BJ (cell line): ENCODE measurements around the gene OR10W1. TPM values are rescaled to one million over a fixed set of nuclear protein-coding genes. Genes with fewer than 3 reads are reported as not detected.

ENCODE experiments used
- CTCF ChIA-PET: fragments of 350-600 bp; formaldehyde crosslinking; extraction: SDS; loops from one replicate; lab custom pipeline; 2021; ENCODE audit warnings: antibody characterized with exemption, inconsistent platforms; lab: Yijun Ruan, JAX
- POLR2A ChIA-PET: fragments of 300-600 bp; sonication (Branson Sonifier 250); formaldehyde crosslinking; extraction: SDS; loops from one replicate; lab custom pipeline; 2021; ENCODE audit warnings: antibody characterized with exemption; lab: Charles Lee
- DNase-seq: peaks from one replicate; pipeline ENCODE4 v3.0.0-alpha.2; 2011; ENCODE audit warnings: low read depth
- H3K27me3 ChIP-seq: 2 replicates; pipeline ENCODE4 v1.6.0; 2011; ENCODE audit warnings: low read length; ENCODE audit not compliant: control insufficient read depth, insufficient read depth
- H3K36me3 ChIP-seq: 2 replicates; pipeline ENCODE4 v1.5.1; 2011; ENCODE audit warnings: low read length; ENCODE audit not compliant: control insufficient read depth, insufficient read depth
- H3K4me3 ChIP-seq: 2 replicates; pipeline ENCODE4 v1.5.1; 2011; ENCODE audit warnings: low read depth, mild to moderate bottlenecking, control low read depth, low read length
- CTCF ChIP-seq: IDR thresholded peaks from 2 replicates; pipeline ENCODE4 v1.5.1; 2011; ENCODE audit warnings: low read depth, mild to moderate bottlenecking, control low read depth, inconsistent platforms, low read length, moderate library complexity; ENCODE audit not compliant: insufficient read depth
- polyA plus RNA-seq: library from polyadenylated mRNA; depleted of rRNA; stranded (reverse); fragments of >200 nt; gene quantifications from 2 replicates; pipeline ENCODE4 v1.2.3, GENCODE V29; 2011; rRNA removed

The OR10W1 gene
- polyA plus RNA-seq, 1 experiment, result not detected

DNA sequence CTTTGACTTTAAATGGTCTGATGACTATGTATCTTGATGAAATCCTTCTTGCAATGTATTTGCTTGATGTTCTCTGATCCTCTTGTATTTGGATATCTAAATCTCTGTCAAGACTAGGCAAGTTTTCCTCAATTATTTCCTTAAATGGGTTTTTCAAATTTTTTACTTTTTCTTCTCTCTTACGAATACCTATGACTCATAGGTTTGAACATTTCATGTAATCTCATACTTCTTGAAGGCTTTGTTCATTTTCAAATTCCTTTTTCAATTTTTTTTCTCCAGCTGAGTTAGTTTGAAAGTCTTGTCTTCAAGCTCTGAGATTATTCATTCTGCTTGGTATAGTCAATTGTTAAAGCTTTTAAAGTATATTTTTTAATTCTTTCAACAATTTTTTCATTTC, 13.1 kb downstream of the OR10W1 start:
- Histone ChIP-seq H3K27me3 (no peaks in the 10 kb centered on the region), H3K36me3 (no peaks in the 10 kb centered on the region), H3K4me3 (no peak overlapping the region)
- CTCF ChIA-PET, result no interaction called here
- POLR2A ChIA-PET, result no interaction called here
- no peak for DNase-seq
- TF ChIP-seq CTCF, result no peak

DNA sequence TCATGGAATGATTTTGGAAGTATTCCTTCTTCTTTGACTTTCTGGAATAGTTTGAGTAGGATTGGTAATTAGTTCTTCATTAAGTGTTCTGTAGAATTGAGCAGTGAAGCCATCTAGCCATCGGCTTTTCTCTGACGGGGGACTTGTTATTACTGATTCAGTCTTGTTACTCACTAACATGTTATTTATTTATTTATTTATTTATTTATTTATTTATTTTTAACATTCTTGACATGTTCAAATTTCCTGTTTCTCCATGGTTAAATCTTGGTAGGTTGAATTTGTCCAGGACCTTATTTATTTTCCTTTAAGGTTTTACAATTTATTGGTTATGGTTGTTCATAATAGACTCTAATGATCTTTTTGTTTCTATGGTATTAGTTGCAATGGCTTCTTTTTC, 24.1 kb downstream of the OR10W1 start:
- DNase-seq, result no peak
- H3K27me3 ChIP-seq, result peaks cover 2% of the 10 kb centered on the region; the same call in 1 of the 2 replicates
- no peak for TF ChIP-seq CTCF
- POLR2A ChIA-PET, result no interaction called here
- CTCF ChIA-PET, result no interaction called here
- H3K4me3 ChIP-seq, result no peak overlapping the region
- no peaks in the 10 kb centered on the region for H3K36me3 ChIP-seq

DNA sequence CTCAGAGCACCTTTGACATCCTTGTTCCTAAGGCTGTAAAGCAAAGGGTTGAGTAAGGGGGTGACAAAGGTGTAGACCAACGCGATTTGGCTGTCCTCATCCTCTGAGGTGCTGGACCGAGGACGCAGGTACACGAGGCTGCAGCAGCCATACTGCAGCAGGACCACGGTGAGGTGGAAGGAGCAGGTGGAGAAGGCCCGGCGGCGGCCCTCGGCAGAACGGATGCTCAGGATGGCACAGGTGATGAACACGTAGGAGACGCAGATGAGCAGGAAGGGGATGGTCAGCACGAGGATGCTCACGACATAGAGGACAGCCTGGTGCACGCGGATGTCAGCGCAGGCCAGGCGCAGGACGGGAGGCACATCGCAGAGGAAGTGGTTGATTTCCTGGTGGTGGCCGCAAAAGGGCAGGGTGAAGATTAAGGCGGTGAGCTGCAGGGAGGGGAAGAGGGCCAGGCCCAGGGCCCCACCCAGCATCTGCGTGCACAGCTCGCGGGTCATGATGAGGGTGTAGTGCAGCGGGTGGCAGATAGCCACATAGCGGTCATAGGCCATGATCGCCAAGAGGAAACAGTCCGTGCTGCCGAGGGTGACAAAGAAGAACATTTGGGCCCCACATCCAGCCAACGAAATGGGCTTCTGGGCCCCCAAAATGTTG, 40.0 kb downstream of the OR10W1 start:
- Histone ChIP-seq H3K27me3 (no peaks in the 10 kb centered on the region), H3K36me3 (no peaks in the 10 kb centered on the region), H3K4me3 (no peak overlapping the region)
- DNase-seq, result no peak
- CTCF ChIA-PET, result no interaction called here
- POLR2A ChIA-PET, result no interaction called here
- no peak for TF ChIP-seq CTCF

DNA sequence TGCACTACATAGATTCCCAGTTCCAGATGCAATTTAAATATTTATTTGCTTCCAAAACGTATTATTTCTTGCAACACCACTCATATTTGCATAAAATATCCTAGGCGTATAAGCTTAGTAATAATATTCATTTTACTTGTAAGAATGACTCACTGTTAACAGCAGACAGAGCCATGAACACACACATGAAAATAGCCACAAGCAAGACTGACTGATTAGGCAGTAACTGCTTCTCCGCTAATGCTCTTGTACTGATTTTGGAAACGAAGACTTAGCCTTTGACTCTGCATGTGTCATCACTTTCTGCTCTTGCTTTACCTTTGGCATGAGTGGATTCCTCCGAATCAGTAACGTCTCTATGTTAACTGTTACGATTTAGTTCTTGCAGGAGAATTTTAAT, 45.3 kb downstream of the OR10W1 start:
- no peaks in the 10 kb centered on the region for H3K27me3 ChIP-seq
- H3K36me3 ChIP-seq, result no peaks in the 10 kb centered on the region
- no peak for TF ChIP-seq CTCF
- H3K4me3 ChIP-seq, result no peak overlapping the region
- ChIA-PET POLR2A (no interaction called here), CTCF (no interaction called here)
- DNase-seq, result no peak

Other genes with a start within 250 kb of the OR10W1 start
- not detected in 2 replicates for gene OR9Q1, start 244.4 kb downstream of the OR10W1 start, polyA plus RNA-seq
- not detected in 2 replicates for gene OR6Q1, start 237.3 kb downstream of the OR10W1 start, polyA plus RNA-seq
- gene OR9I1, start 142.7 kb downstream of the OR10W1 start, polyA plus RNA-seq, result not detected in 2 replicates
- not detected in 2 replicates for gene OR9Q2, start 79.2 kb downstream of the OR10W1 start, polyA plus RNA-seq
- gene OR1S2, start 64.1 kb downstream of the OR10W1 start, polyA plus RNA-seq, result not detected in 2 replicates
- gene OR1S1, start 55.5 kb downstream of the OR10W1 start, polyA plus RNA-seq, result not detected in 2 replicates
- not detected in 2 replicates for gene OR10Q1, start 39.3 kb downstream of the OR10W1 start, polyA plus RNA-seq
- not detected in 2 replicates for gene OR5B17, start 90.8 kb upstream of the OR10W1 start, polyA plus RNA-seq
- gene OR5B3, start 138.6 kb upstream of the OR10W1 start, polyA plus RNA-seq, result not detected in 2 replicates
- not detected in 2 replicates for gene OR5B2, start 159.9 kb upstream of the OR10W1 start, polyA plus RNA-seq
- gene OR5B12, start 174.0 kb upstream of the OR10W1 start, polyA plus RNA-seq, result not detected in 2 replicates
- not detected in 2 replicates for gene OR5B21, start 239.8 kb upstream of the OR10W1 start, polyA plus RNA-seq